ENCODE measurements around the gene MYZAP. TPM values are rescaled to one million over a fixed set of nuclear protein-coding genes. Genes with fewer than 3 reads are reported as not detected.

Gene MYZAP
- total and polyA plus RNA-seq, 2 of the 8 experiments (the other 6 are each of a cell fraction or from before 2014, with no cell fraction given) = 0.41 to 0.65 TPM

DNA sequence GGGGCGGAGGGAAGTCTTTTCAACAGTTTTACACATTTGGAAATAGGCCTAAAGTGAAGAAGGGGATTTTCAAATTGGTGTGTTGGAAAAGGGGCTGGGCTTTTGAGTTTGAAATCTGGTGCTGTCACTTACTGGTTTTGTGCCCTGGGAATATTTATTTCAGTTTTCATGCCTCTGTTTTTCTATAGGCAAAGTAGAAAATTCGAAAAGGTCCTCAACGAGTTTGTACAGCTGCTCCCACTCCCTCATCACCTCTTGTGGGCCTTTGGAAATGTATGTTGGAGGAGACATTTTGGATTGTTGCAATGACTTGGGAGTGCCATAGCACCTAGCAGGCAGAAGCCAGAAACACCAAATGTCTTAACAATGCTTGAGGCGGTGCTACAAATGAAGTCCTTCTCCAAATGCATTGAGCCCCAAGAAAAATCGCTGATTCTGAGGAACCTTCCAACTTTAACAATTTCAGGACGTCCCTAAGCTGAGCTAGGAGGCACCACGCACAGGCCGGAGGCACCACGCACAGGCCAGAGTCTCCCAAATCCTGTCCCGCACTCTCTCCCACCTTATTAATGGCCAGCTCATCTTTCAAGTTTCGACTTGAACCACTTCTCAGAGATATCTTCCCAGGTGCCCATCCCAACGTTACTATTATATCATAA lies 114.2 kb downstream of the MYZAP start:
- H3K27me3 ChIP-seq (replicated peaks in 1 of 4; ENCODE audit: control insufficient read depth in 3 of 4, extremely low read depth in 1 of 4, insufficient read depth in 3 of 4, low read length in 3 of 4) = peaks cover 0 to 13% (median 5%) of the 10 kb centered on the region in 4 experiments; a peak in 6 of 7 replicates
- H3K4ac ChIP-seq (replicated peaks; ENCODE audit: insufficient read length, low read depth, low read length) = peak overlapping the region; percentile 83
- no peaks in the 10 kb centered on the region for H4K20me1 ChIP-seq (replicated peaks in 1 of 2; ENCODE audit: control insufficient read depth in 1 of 2, insufficient read depth in 2 of 2, low read length in 2 of 2)
- no peak overlapping the region for H2BK15ac ChIP-seq (ENCODE audit: low read length)
- H3K4me1 ChIP-seq (replicated peaks in 1 of 4; ENCODE audit: control insufficient read depth in 3 of 4, insufficient read depth in 4 of 4, low read length in 3 of 4) = peaks cover 0 to 3% (median 3%) of the 10 kb centered on the region in 4 experiments; a peak in 3 of 7 replicates
- H3K9ac ChIP-seq (replicated peaks in 1 of 4; ENCODE audit: extremely low read depth in 1 of 4, low read depth in 3 of 4, low read length in 3 of 4) = peak overlapping the region in 2 of 4 experiments; percentile 95 to 96; a peak in 2 of 7 replicates
- peaks cover 3% of the 10 kb centered on the region; the same call in 1 of the 2 replicates for H3K23me2 ChIP-seq (ENCODE audit: low read depth, low read length)
- peak overlapping the region; percentile 61 for H4K91ac ChIP-seq (replicated peaks; ENCODE audit: insufficient read length, low read length)
- WGBS, 2 experiments (ENCODE audit: extremely low coverage in 1 of 2, insufficient coverage in 1 of 2, insufficient read length in 1 of 2, insufficient replicate concordance in 2 of 2, low coverage in 1 of 2, low lambda C conversion rate in 2 of 2, missing lambda C conversion rate in 1 of 2) = 85% methylated on average over 12 of the region's 12 CpGs; no CpG with 5 or more reads in 1 of the 2 experiments
- no peak for DNase-seq (ENCODE audit: low read depth in 1 of 2, low spot score in 2 of 2)
- CTCF ChIA-PET (ENCODE audit: partially characterized antibody) = interaction anchor here (1.0 to 2.7 kb wide), 7 partner anchors 8 to 214 kb away, joined by 3 to 8 read pairs (median 4); no protein-coding TSS in a partner anchor
- H3K14ac ChIP-seq (ENCODE audit: insufficient read length) = no peak overlapping the region
- no peak overlapping the region for H2BK120ac ChIP-seq (replicated peaks; ENCODE audit: low read depth, low read length)
- H4K5ac ChIP-seq (ENCODE audit: insufficient read length, low read depth, low read length) = peak overlapping the region; percentile 96
- peaks cover 2 to 19% (median 13%) of the 10 kb centered on the region in 4 experiments for H3K36me3 ChIP-seq (ENCODE audit: control insufficient read depth in 2 of 4, insufficient read depth in 4 of 4, low read length in 3 of 4)
- peak overlapping the region; percentile 93 to 99 (median 96); a peak in 5 of 8 replicates for H3K4me3 ChIP-seq (ENCODE audit: extremely low read depth in 1 of 4, insufficient read depth in 2 of 4, low read depth in 3 of 4, low read length in 4 of 4)
- no peak overlapping the region for H3K23ac ChIP-seq (ENCODE audit: insufficient read length)
- H4K8ac ChIP-seq (ENCODE audit: extremely low read depth, insufficient read depth, low read length) = peak overlapping the region; percentile 87
- peaks cover 0 to 19% of the 10 kb centered on the region in 2 experiments; a peak in 2 of 4 replicates for H3K79me2 ChIP-seq (ENCODE audit: control insufficient read depth in 1 of 2, insufficient read depth in 2 of 2, low read length in 2 of 2)
- H3K18ac ChIP-seq (ENCODE audit: extremely low read depth, low read length) = 0 out of 2 replicates have a peak overlapping the region, but pooled peaks have one; percentile 21
- H3K56ac ChIP-seq (replicated peaks; ENCODE audit: insufficient read length, low read depth, low read length) = no peak overlapping the region
- no peak overlapping the region for H2BK20ac ChIP-seq (ENCODE audit: low read length)
- H3K79me1 ChIP-seq (ENCODE audit: low read depth, low read length) = peaks cover 6% of the 10 kb centered on the region
- POLR2A ChIA-PET (ENCODE audit: partially characterized antibody) = interaction anchor here (0.6 to 2.1 kb wide), 13 partner anchors 9 to 158 kb away, joined by 3 to 18 read pairs (median 4); no protein-coding TSS in a partner anchor
- H3K9me3 ChIP-seq (ENCODE audit: insufficient read depth in 2 of 2, low read depth in 1 of 2, low read length in 1 of 2) = peaks cover 0 to 4% of the 10 kb centered on the region in 2 experiments; a peak in 1 of 4 replicates
- peak overlapping the region; percentile 14; the same call in 1 of the 2 replicates for H2BK5ac ChIP-seq (ENCODE audit: low read depth, low read length)
- TF ChIP-seq SAP30 (IDR thresholded peaks at IDR 0.05; ENCODE audit: insufficient read depth, insufficient replicate concordance, low read length) (no peak), EGR1 (IDR thresholded peaks at IDR 0.05; ENCODE audit: borderline replicate concordance, low read depth, low read length) (no peak), NRF1 (IDR thresholded peaks at IDR 0.05; ENCODE audit: low read depth, low read length) (no peak), RNF2 (IDR thresholded peaks at IDR 0.05; ENCODE audit: borderline replicate concordance, low read depth, low read length, missing control alignments, poor library complexity, severe bottlenecking) (no peak), ASH2L (IDR thresholded peaks at IDR 0.05; ENCODE audit: low read length) (no peak), TCF12 (IDR thresholded peaks at IDR 0.05; ENCODE audit: low read depth, low read length) (no peak), KDM1A (IDR thresholded peaks at IDR 0.05; ENCODE audit: borderline replicate concordance, low read length) (no peak), TAF1 (IDR thresholded peaks at IDR 0.05; ENCODE audit: low read depth, low read length) (no peak), POU5F1 (IDR thresholded peaks at IDR 0.05; ENCODE audit: low read depth, low read length) (no peak), CBX5 (IDR thresholded peaks at IDR 0.05; ENCODE audit: low read depth, low read length) (no peak)
- peak overlapping the region; percentile 36 for H2AFZ ChIP-seq (ENCODE audit: low read length)
- 0 out of 2 replicates have a peak overlapping the region, but pooled peaks have one; percentile 14 for H2AK5ac ChIP-seq (ENCODE audit: low read depth, low read length)
- H3K4me2 ChIP-seq (ENCODE audit: insufficient read depth in 1 of 2, low read depth in 2 of 2, low read length in 2 of 2) = peak overlapping the region; percentile 82 to 93
- no peak for FAIRE-seq
- peak overlapping the region; percentile 21; the same call in 1 of the 2 replicates for H3K27ac ChIP-seq (ENCODE audit: low read depth, low read length)
- no peak overlapping the region for H2BK12ac ChIP-seq (ENCODE audit: low read depth, low read length)

All from H1 (cell line).